ENCODE measurements around the gene PRDM16. TPM values are rescaled to one million over a fixed set of nuclear protein-coding genes. Genes with fewer than 3 reads are reported as not detected.

PRDM16 gene
- total RNA-seq, 1 experiment from 2014 or later: 0.04 TPM

GRCh38 chr1:3089490-3089889 lies 20.5 kb downstream of the PRDM16 start:
- ChIA-PET POLR2A (ENCODE audit: unreplicated experiment) (no interaction called here), CTCF (no interaction called here)
- no peak overlapping the region for H3K4me2 ChIP-seq (ENCODE audit: low read length)
- no peaks in the 10 kb centered on the region for H3F3A ChIP-seq (ENCODE audit: low read length, unreplicated experiment)
- no peaks in the 10 kb centered on the region for H3K9me3 ChIP-seq (ENCODE audit: low read length)
- H2AFZ ChIP-seq (ENCODE audit: low read length): no peak overlapping the region
- H3K79me2 ChIP-seq (ENCODE audit: low read length): no peaks in the 10 kb centered on the region
- intact Hi-C loops (cut with micrococcal nuclease): no loop called here
- H3K9me2 ChIP-seq (replicated peaks; ENCODE audit: low read length): no peaks in the 10 kb centered on the region
- no peaks in the 10 kb centered on the region for H4K20me1 ChIP-seq (ENCODE audit: low read length)
- no peak overlapping the region for H3K27ac ChIP-seq (ENCODE audit: low read length)
- H3K27me3 ChIP-seq (ENCODE audit: low read length): peaks cover 89% of the 10 kb centered on the region
- no peaks in the 10 kb centered on the region for H3K4me1 ChIP-seq (ENCODE audit: insufficient read depth, low read length)
- H3K36me3 ChIP-seq (ENCODE audit: low read depth, low read length): no peaks in the 10 kb centered on the region
- no TSS peak for BruUV-seq (replicated peaks)
- no peak for ATAC-seq
- DNase-seq: no peak
- TF ChIP-seq CTCF (conservative IDR thresholded peaks at IDR 0.05; ENCODE audit: low read depth, low read length): no peak
- TF ChIP-seq EZH2phosphoT487 (IDR thresholded peaks at IDR 0.05; ENCODE audit: borderline replicate concordance, low read length): no peak
- no peak for TF ChIP-seq EZH2 (IDR thresholded peaks at IDR 0.05; ENCODE audit: low read length, unreplicated experiment)
- no peak overlapping the region for H3K9ac ChIP-seq (ENCODE audit: low read length)
- no peak overlapping the region for H3K4me3 ChIP-seq (ENCODE audit: low read length)

- no peak overlapping the region for H3K4me3 ChIP-seq (ENCODE audit: low read length)
- no peak overlapping the region for H2AFZ ChIP-seq (ENCODE audit: low read length)
- DNase-seq (no peak), ATAC-seq (no peak)
- ChIA-PET POLR2A (ENCODE audit: unreplicated experiment) (no interaction called here), CTCF (no interaction called here)
- TF ChIP-seq CTCF (conservative IDR thresholded peaks at IDR 0.05; ENCODE audit: low read depth, low read length): no peak
- no peak for TF ChIP-seq EZH2phosphoT487 (IDR thresholded peaks at IDR 0.05; ENCODE audit: borderline replicate concordance, low read length)
- TF ChIP-seq EZH2 (IDR thresholded peaks at IDR 0.05; ENCODE audit: low read length, unreplicated experiment): no peak
- H3K36me3 ChIP-seq (ENCODE audit: low read depth, low read length): no peaks in the 10 kb centered on the region
- H3K27ac ChIP-seq (ENCODE audit: low read length): no peak overlapping the region
- H3K4me2 ChIP-seq (ENCODE audit: low read length): no peak overlapping the region
- H3K9me3 ChIP-seq (ENCODE audit: low read length): no peaks in the 10 kb centered on the region
- H3K79me2 ChIP-seq (ENCODE audit: low read length): no peaks in the 10 kb centered on the region
- H3K4me1 ChIP-seq (ENCODE audit: insufficient read depth, low read length): no peaks in the 10 kb centered on the region
- peaks cover 90% of the 10 kb centered on the region for H3K27me3 ChIP-seq (ENCODE audit: low read length)
- no TSS peak for BruUV-seq (replicated peaks)
- no peaks in the 10 kb centered on the region for H3F3A ChIP-seq (ENCODE audit: low read length, unreplicated experiment)
- H4K20me1 ChIP-seq (ENCODE audit: low read length): no peaks in the 10 kb centered on the region
- H3K9ac ChIP-seq (ENCODE audit: low read length): no peak overlapping the region
- no peaks in the 10 kb centered on the region for H3K9me2 ChIP-seq (replicated peaks; ENCODE audit: low read length)
- intact Hi-C loops (cut with micrococcal nuclease): no loop called here
These were observed 22.3 kb downstream of the PRDM16 start for GRCh38 chr1:3091334-3091733.

- POLR2A ChIA-PET (ENCODE audit: unreplicated experiment): no interaction called here
- Histone ChIP-seq H3K79me2 (ENCODE audit: low read length) (no peaks in the 10 kb centered on the region), H2AFZ (ENCODE audit: low read length) (no peak overlapping the region), H3K4me3 (ENCODE audit: low read length) (no peak overlapping the region), H3K9me3 (ENCODE audit: low read length) (no peaks in the 10 kb centered on the region), H3K4me2 (ENCODE audit: low read length) (no peak overlapping the region), H4K20me1 (ENCODE audit: low read length) (no peaks in the 10 kb centered on the region), H3K9ac (ENCODE audit: low read length) (no peak overlapping the region), H3K9me2 (replicated peaks; ENCODE audit: low read length) (no peaks in the 10 kb centered on the region), H3K36me3 (ENCODE audit: low read depth, low read length) (no peaks in the 10 kb centered on the region), H3K27me3 (ENCODE audit: low read length) (peaks cover 92% of the 10 kb centered on the region), H3K27ac (ENCODE audit: low read length) (no peak overlapping the region), H3K4me1 (ENCODE audit: insufficient read depth, low read length) (no peaks in the 10 kb centered on the region), H3F3A (ENCODE audit: low read length, unreplicated experiment) (no peaks in the 10 kb centered on the region)
- CTCF ChIA-PET: no interaction called here
- DNase-seq (no peak), ATAC-seq (no peak)
- TF ChIP-seq EZH2 (IDR thresholded peaks at IDR 0.05; ENCODE audit: low read length, unreplicated experiment): no peak
- BruUV-seq (replicated peaks): no TSS peak
- intact Hi-C loops (cut with micrococcal nuclease): no loop called here
These were observed 23.5 kb downstream of the PRDM16 start for GRCh38 chr1:3092530-3092929.
